ENCODE data around the gene TMED6.
"Not testable (repeated sequence)": the region's sequence is repeated elsewhere in the genome, so short reads cannot be mapped to it uniquely, and the experiment has no call there.

The TMED6 gene

GRCh38 chr16:69296771-69297170 is 54.8 kb downstream of the TMED6 start:
- not testable (repeated sequence) for DNase-seq

- no peak for DNase-seq
Observed at GRCh38 chr16:69294051-69294450, 57.5 kb downstream of the TMED6 start.

GRCh38 chr16:69293401-69293800 is 58.2 kb downstream of the TMED6 start:
- no peak for DNase-seq

All from inflammatory macrophage treated with lipopolysaccharide for 4 hours (primary cell).